ENCODE measurements around the gene CNR2.

Gene CNR2

GRCh38 chr1:23911921-23912320 lies 1.2 kb downstream of the CNR2 start:
- no peaks in the 10 kb centered on the region for H3K27me3 ChIP-seq (replicated peaks; ENCODE audit: insufficient read depth, low read length)
- no peak overlapping the region for H3K4me3 ChIP-seq (ENCODE audit: low read length)
- H3K27ac ChIP-seq (ENCODE audit: low read length) = no peak overlapping the region
- DNase-seq = no peak
- no peaks in the 10 kb centered on the region for H3K36me3 ChIP-seq (replicated peaks; ENCODE audit: insufficient read depth, low read length)
- no peaks in the 10 kb centered on the region for H3K79me2 ChIP-seq (ENCODE audit: low read length)
- no peak overlapping the region for H3K4me2 ChIP-seq (ENCODE audit: low read depth, low read length)
- no peaks in the 10 kb centered on the region for H3F3A ChIP-seq (ENCODE audit: insufficient read depth, low read length)
- no peaks in the 10 kb centered on the region for H3K9me3 ChIP-seq (replicated peaks; ENCODE audit: insufficient read depth, low read length)
- no peak overlapping the region for H3K9ac ChIP-seq (ENCODE audit: low read length)
- no peaks in the 10 kb centered on the region for H4K20me1 ChIP-seq (ENCODE audit: insufficient read depth, low read length)
- no peak for TF ChIP-seq EZH2 (optimal IDR thresholded peaks at IDR 0.05; ENCODE audit: low read depth, low read length)
- H3K4me1 ChIP-seq (ENCODE audit: low read length) = peaks cover 15% of the 10 kb centered on the region
- H2AFZ ChIP-seq (ENCODE audit: low read length) = no peak overlapping the region
- no peaks in the 10 kb centered on the region for H3K9me2 ChIP-seq (replicated peaks; ENCODE audit: insufficient read depth, low read length)

- Histone ChIP-seq H3K4me3 (ENCODE audit: low read length) (no peak overlapping the region), H3K36me3 (replicated peaks; ENCODE audit: insufficient read depth, low read length) (no peaks in the 10 kb centered on the region), H3K9ac (ENCODE audit: low read length) (no peak overlapping the region), H4K20me1 (ENCODE audit: insufficient read depth, low read length) (no peaks in the 10 kb centered on the region), H3F3A (ENCODE audit: insufficient read depth, low read length) (no peaks in the 10 kb centered on the region), H3K27me3 (replicated peaks; ENCODE audit: insufficient read depth, low read length) (no peaks in the 10 kb centered on the region), H2AFZ (ENCODE audit: low read length) (peak overlapping the region; percentile 42; the same call in 1 of the 2 replicates), H3K4me2 (ENCODE audit: low read depth, low read length) (peak overlapping the region; percentile 30), H3K9me3 (replicated peaks; ENCODE audit: insufficient read depth, low read length) (no peaks in the 10 kb centered on the region), H3K9me2 (replicated peaks; ENCODE audit: insufficient read depth, low read length) (no peaks in the 10 kb centered on the region), H3K79me2 (ENCODE audit: low read length) (no peaks in the 10 kb centered on the region), H3K27ac (ENCODE audit: low read length) (no peak overlapping the region; the same call in 1 of the 2 replicates), H3K4me1 (ENCODE audit: low read length) (peaks cover 7% of the 10 kb centered on the region)
- TF ChIP-seq EZH2phosphoT487 (IDR thresholded peaks at IDR 0.05; ENCODE audit: low read length) (no peak), CTCF (IDR thresholded peaks at IDR 0.05; ENCODE audit: low read length) (no peak), EZH2 (optimal IDR thresholded peaks at IDR 0.05; ENCODE audit: low read depth, low read length) (no peak)
- peak; percentile 50 for DNase-seq
Measured at GRCh38 chr1:23910553-23911246, 2.5 kb downstream of the CNR2 start.

GRCh38 chr1:23910144-23910543 lies 3.0 kb downstream of the CNR2 start:
- no peak overlapping the region for H3K4me2 ChIP-seq (ENCODE audit: low read depth, low read length)
- TF ChIP-seq EZH2 (optimal IDR thresholded peaks at IDR 0.05; ENCODE audit: low read depth, low read length) (no peak), CTCF (IDR thresholded peaks at IDR 0.05; ENCODE audit: low read length) (no peak), EZH2phosphoT487 (IDR thresholded peaks at IDR 0.05; ENCODE audit: low read length) (no peak)
- H3F3A ChIP-seq (ENCODE audit: insufficient read depth, low read length) = no peaks in the 10 kb centered on the region

GRCh38 chr1:23909412-23909811 lies 3.8 kb downstream of the CNR2 start:
- Histone ChIP-seq H3K36me3 (replicated peaks; ENCODE audit: insufficient read depth, low read length) (no peaks in the 10 kb centered on the region), H3K79me2 (ENCODE audit: low read length) (no peaks in the 10 kb centered on the region), H3K27me3 (replicated peaks; ENCODE audit: insufficient read depth, low read length) (no peaks in the 10 kb centered on the region), H4K20me1 (ENCODE audit: insufficient read depth, low read length) (no peaks in the 10 kb centered on the region), H3K9me3 (replicated peaks; ENCODE audit: insufficient read depth, low read length) (no peaks in the 10 kb centered on the region), H3K27ac (ENCODE audit: low read length) (no peak overlapping the region), H3F3A (ENCODE audit: insufficient read depth, low read length) (no peaks in the 10 kb centered on the region), H3K4me3 (ENCODE audit: low read length) (no peak overlapping the region), H3K9me2 (replicated peaks; ENCODE audit: insufficient read depth, low read length) (no peaks in the 10 kb centered on the region), H3K4me2 (ENCODE audit: low read depth, low read length) (no peak overlapping the region), H2AFZ (ENCODE audit: low read length) (no peak overlapping the region), H3K9ac (ENCODE audit: low read length) (no peak overlapping the region), H3K4me1 (ENCODE audit: low read length) (peaks cover 9% of the 10 kb centered on the region)
- TF ChIP-seq EZH2 (optimal IDR thresholded peaks at IDR 0.05; ENCODE audit: low read depth, low read length) = no peak
- no peak for TF ChIP-seq CTCF (IDR thresholded peaks at IDR 0.05; ENCODE audit: low read length)
- no peak for TF ChIP-seq EZH2phosphoT487 (IDR thresholded peaks at IDR 0.05; ENCODE audit: low read length)
- DNase-seq = no peak

More at GRCh38 chr1:23910144-23910543, 3.0 kb downstream of the CNR2 start:
- DNase-seq = no peak
- Histone ChIP-seq H3K4me1 (ENCODE audit: low read length) (peaks cover 7% of the 10 kb centered on the region), H3K36me3 (replicated peaks; ENCODE audit: insufficient read depth, low read length) (no peaks in the 10 kb centered on the region), H3K9me3 (replicated peaks; ENCODE audit: insufficient read depth, low read length) (no peaks in the 10 kb centered on the region), H3K79me2 (ENCODE audit: low read length) (no peaks in the 10 kb centered on the region), H3K4me3 (ENCODE audit: low read length) (no peak overlapping the region), H3K27me3 (replicated peaks; ENCODE audit: insufficient read depth, low read length) (no peaks in the 10 kb centered on the region), H3K27ac (ENCODE audit: low read length) (no peak overlapping the region), H4K20me1 (ENCODE audit: insufficient read depth, low read length) (no peaks in the 10 kb centered on the region), H3K9ac (ENCODE audit: low read length) (no peak overlapping the region), H2AFZ (ENCODE audit: low read length) (no peak overlapping the region), H3K9me2 (replicated peaks; ENCODE audit: insufficient read depth, low read length) (no peaks in the 10 kb centered on the region)
